ENCODE data around the gene ATP6V0E2.

- TF ChIP-seq, protein P1, sequence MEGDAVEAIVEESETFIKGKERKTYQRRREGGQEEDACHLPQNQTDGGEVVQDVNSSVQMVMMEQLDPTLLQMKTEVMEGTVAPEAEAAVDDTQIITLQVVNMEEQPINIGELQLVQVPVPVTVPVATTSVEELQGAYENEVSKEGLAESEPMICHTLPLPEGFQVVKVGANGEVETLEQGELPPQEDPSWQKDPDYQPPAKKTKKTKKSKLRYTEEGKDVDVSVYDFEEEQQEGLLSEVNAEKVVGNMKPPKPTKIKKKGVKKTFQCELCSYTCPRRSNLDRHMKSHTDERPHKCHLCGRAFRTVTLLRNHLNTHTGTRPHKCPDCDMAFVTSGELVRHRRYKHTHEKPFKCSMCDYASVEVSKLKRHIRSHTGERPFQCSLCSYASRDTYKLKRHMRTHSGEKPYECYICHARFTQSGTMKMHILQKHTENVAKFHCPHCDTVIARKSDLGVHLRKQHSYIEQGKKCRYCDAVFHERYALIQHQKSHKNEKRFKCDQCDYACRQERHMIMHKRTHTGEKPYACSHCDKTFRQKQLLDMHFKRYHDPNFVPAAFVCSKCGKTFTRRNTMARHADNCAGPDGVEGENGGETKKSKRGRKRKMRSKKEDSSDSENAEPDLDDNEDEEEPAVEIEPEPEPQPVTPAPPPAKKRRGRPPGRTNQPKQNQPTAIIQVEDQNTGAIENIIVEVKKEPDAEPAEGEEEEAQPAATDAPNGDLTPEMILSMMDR (IDR thresholded peaks at IDR 0.05; ENCODE audit: low read depth, low read length, poor library complexity, severe bottlenecking): no peak
- no peak for TF ChIP-seq EZH2phosphoT487 (IDR thresholded peaks at IDR 0.05; ENCODE audit: borderline replicate concordance, low read length)
These were observed 29.3 kb upstream of the ATP6V0E2 start for GRCh38 chr7:149844445-149844844.

All from DOHH2 (cell line).